Neuronal stem cell (in vitro differentiated cells): ENCODE results near the gene LSAMP.
A peak's percentile ranks its signal among the peaks of the same experiment; 100 is the strongest.
"Not testable (repeated sequence)": the region's sequence is repeated elsewhere in the genome, so short reads cannot be mapped to it uniquely, and the experiment has no call there.

Experiments
- DNase-seq: peaks from one replicate; pipeline ENCODE4 v3.0.0-alpha.2; 2013; ENCODE audit warnings: low spot score
- H2AFZ ChIP-seq: one replicate; pipeline ENCODE4 v1.6.1; 2013; ENCODE audit warnings: mild to moderate bottlenecking, low read length, inconsistent platforms
- H2AK5ac ChIP-seq: 2 replicates; pipeline ENCODE4 v1.6.1; 2013; ENCODE audit warnings: low read depth, mild to moderate bottlenecking, inconsistent platforms, low read length, moderate library complexity, mixed read lengths
- H2BK120ac ChIP-seq: 2 replicates; pipeline ENCODE4 v1.6.1; 2013; ENCODE audit warnings: low read depth, mild to moderate bottlenecking, inconsistent platforms, low read length, moderate library complexity, mixed read lengths
- H2BK12ac ChIP-seq: one replicate; pipeline ENCODE4 v1.6.1; 2013; ENCODE audit warnings: low read length, inconsistent platforms
- H2BK15ac ChIP-seq: 2 replicates; pipeline ENCODE4 v1.6.1; 2013; ENCODE audit warnings: mild to moderate bottlenecking, low read length, inconsistent platforms, mixed read lengths
- H2BK5ac ChIP-seq: one replicate; pipeline ENCODE4 v1.6.1; 2013; ENCODE audit warnings: inconsistent platforms, mild to moderate bottlenecking, low read length, moderate library complexity
- H3K14ac ChIP-seq: one replicate; pipeline ENCODE4 v1.6.1; 2013; ENCODE audit warnings: low read length, inconsistent platforms
- H3K18ac ChIP-seq: 2 replicates; pipeline ENCODE4 v1.6.1; 2013; ENCODE audit warnings: low read length, inconsistent platforms
- H3K23ac ChIP-seq: 2 replicates; pipeline ENCODE4 v1.6.1; 2013; ENCODE audit warnings: low read depth, mild to moderate bottlenecking, mixed read lengths, low read length, inconsistent platforms; ENCODE audit not compliant: poor library complexity
- H3K27ac ChIP-seq: replicated peaks from 3 replicates; pipeline ENCODE4 v1.5.1; 2013; ENCODE audit warnings: low read length, inconsistent platforms
- H3K27me3 ChIP-seq, 3 experiments: 2 replicates each; pipeline ENCODE4 v1.6.1; 2013; ENCODE audit warnings: low read length in 3 of 3, mild to moderate bottlenecking in 2 of 3, inconsistent platforms in 1 of 3, low read depth in 1 of 3, mixed read lengths in 1 of 3, moderate library complexity in 1 of 3; ENCODE audit not compliant: control insufficient read depth in 3 of 3, insufficient read depth in 3 of 3
- H3K36me3 ChIP-seq, 2 donors: replicated peaks in 1 of 2; 2 replicates each; pipeline ENCODE4 v1.6.1; 2013; ENCODE audit warnings: low read length in 2 of 2; ENCODE audit not compliant: control insufficient read depth in 2 of 2, insufficient read depth in 2 of 2
- H3K4ac ChIP-seq: 2 replicates; pipeline ENCODE4 v1.6.1; 2013; ENCODE audit warnings: inconsistent platforms, mild to moderate bottlenecking, low read length, moderate library complexity
- H3K4me1 ChIP-seq, 2 donors: 1 replicate in 1 of 2; 2 replicates in 1 of 2; pipeline ENCODE4 v1.6.1; 2013; ENCODE audit warnings: low read length in 2 of 2, low read depth in 1 of 2; ENCODE audit not compliant: control insufficient read depth in 2 of 2, insufficient read depth in 1 of 2
- H3K4me2 ChIP-seq: one replicate; pipeline ENCODE4 v1.6.1; 2013; ENCODE audit warnings: mild to moderate bottlenecking, low read length, inconsistent platforms; ENCODE audit not compliant: insufficient read depth, poor library complexity, severe bottlenecking
- H3K4me3 ChIP-seq, 2 donors: 2 replicates each; pipeline ENCODE4 v1.5.1; 2013; ENCODE audit warnings: low read length in 2 of 2, mild to moderate bottlenecking in 2 of 2, inconsistent platforms in 1 of 2, moderate library complexity in 1 of 2
- H3K79me1 ChIP-seq: one replicate; pipeline ENCODE4 v1.6.1; 2013; ENCODE audit warnings: low read depth, mild to moderate bottlenecking, inconsistent platforms, low read length, moderate library complexity
- H3K9ac ChIP-seq: one replicate; pipeline ENCODE4 v1.6.1; 2013; ENCODE audit warnings: mild to moderate bottlenecking, low read depth, low read length, inconsistent platforms; ENCODE audit not compliant: poor library complexity
- H3K9me3 ChIP-seq, 2 donors: replicated peaks in 1 of 2; 2 replicates each; pipeline versions ENCODE3 to v1.6.1; 2013; ENCODE audit warnings: low read length in 2 of 2, mild to moderate bottlenecking in 2 of 2, inconsistent platforms in 1 of 2, low read depth in 1 of 2, mixed read lengths in 1 of 2, moderate library complexity in 1 of 2; ENCODE audit not compliant: control insufficient read depth in 2 of 2, insufficient read depth in 1 of 2
- H4K8ac ChIP-seq: one replicate; pipeline ENCODE4 v1.6.1; 2013; ENCODE audit warnings: low read depth, mild to moderate bottlenecking, inconsistent platforms, low read length, moderate library complexity
- H4K91ac ChIP-seq: one replicate; pipeline ENCODE4 v1.6.1; 2013; ENCODE audit warnings: low read length, low read depth, mild to moderate bottlenecking, inconsistent platforms; ENCODE audit not compliant: poor library complexity
- WGBS, 2 donors: extraction: QIAGEN DNeasy Blood & Tissue Kit; methylation state at CpG; one replicate each; pipeline ENCODE4 v1.1.7; 2013; ENCODE audit warnings: missing lambda C conversion rate in 2 of 2, mixed read lengths in 1 of 2; ENCODE audit not compliant: insufficient read length in 2 of 2, insufficient replicate concordance in 1 of 2; ENCODE audit errors: extremely low coverage in 2 of 2; 5-methylcytosine and 5-hydroxymethylcytosine counted together

Gene LSAMP

DNA sequence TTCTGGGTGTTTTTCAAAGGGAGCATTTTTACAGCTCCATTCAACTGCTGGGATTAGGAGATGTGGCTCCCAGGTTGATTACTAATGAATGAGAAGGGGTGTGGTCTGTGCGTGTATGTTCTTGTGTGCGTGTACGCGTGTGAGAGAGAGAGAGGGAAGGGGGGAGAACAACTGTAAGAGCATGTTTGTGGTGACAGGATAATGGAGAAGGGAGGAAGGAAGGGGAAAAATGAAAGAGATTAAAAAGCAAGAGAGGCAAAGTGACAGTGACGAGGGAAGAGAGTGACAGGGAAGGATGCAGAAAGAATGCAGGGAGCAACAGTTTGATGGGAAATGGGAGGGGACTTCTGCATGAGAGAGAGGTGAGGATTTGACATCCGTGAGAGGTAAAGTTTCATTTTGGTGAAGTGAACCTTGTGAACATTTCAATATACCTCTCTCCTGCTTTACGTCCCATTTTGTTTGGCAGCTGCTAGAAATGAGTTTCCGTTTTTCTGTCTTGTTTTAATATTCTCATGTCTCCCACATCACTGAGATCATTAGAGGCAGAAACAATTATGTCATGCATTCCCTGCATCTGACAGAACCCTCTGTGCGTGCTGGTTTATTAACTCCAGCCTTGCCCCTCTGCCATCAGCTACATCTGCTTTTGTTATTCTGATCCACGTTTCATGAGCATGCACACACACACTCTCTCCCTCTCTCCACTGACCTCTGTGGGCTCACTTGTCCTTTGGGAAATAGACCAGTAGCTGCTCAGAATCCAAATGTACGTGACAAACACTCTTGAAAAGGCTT is 660.3 kb downstream of the LSAMP start:
- Histone ChIP-seq H2BK120ac (no peak overlapping the region), H3K4me1 (peaks cover 5 to 8% of the 10 kb centered on the region in 2 donors), H2BK15ac (no peak overlapping the region), H3K23ac (no peak overlapping the region), H2BK5ac (no peak overlapping the region), H3K4me3 (peak overlapping the region; percentile 61 to 73), H3K9me3 (no peaks in the 10 kb centered on the region), H3K9ac (no peak overlapping the region), H2BK12ac (no peak overlapping the region), H3K4me2 (peak overlapping the region; percentile 48), H4K91ac (no peak overlapping the region), H3K18ac (no peak overlapping the region), H3K27me3 (no peaks in the 10 kb centered on the region), H2AK5ac (no peak overlapping the region), H3K14ac (peak overlapping the region; percentile 42), H3K4ac (no peak overlapping the region), H3K79me1 (no peaks in the 10 kb centered on the region), H2AFZ (peak overlapping the region; percentile 98), H4K8ac (no peak overlapping the region), H3K36me3 (no peaks in the 10 kb centered on the region), H3K27ac (no peak overlapping the region)
- no CpG with 5 or more reads among the region's 11 CpGs for WGBS, 2 donors
- DNase-seq = no peak

DNA sequence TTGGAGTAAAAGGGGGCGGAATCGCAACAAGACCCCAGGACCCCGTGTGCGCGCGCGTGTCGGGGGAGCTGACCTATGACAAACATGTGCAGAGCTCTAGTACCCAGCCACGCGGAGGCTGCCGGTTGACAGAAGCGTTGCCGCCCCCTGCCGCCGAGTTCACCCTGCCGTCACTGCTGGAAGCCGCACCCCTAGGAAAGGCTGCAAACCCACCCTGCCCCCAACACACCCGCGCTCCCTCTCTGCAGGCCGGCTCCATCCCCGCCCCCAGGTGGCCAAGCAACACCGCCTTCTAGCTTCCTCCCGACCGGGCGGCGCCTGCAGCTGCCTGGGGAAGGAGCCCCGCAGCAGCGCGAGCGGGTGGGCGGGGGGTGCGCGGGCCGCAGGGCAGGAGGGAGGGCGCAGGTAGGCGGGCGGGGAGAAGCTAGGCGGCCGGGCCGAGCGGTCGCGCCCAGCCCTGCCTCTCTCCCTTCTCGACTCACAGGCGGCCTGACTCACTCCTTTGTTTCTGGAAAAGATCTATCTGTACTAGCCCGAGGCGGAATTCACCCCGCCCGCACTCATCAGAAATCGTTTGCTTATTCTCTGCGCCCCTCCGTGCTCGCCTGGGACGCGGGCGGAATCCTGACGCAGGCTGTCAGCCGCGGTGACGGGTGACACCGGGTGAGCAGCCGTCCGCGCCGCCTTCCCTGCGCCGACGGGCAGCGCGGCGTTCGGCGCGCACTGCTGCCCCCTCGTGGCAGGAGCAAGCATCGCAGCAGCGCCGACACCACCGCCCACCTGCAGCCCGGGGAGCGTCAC is 661.1 kb downstream of the LSAMP start:
- DNase-seq = peak; percentile 89
- H2BK15ac ChIP-seq = peak overlapping the region; percentile 31

DNA sequence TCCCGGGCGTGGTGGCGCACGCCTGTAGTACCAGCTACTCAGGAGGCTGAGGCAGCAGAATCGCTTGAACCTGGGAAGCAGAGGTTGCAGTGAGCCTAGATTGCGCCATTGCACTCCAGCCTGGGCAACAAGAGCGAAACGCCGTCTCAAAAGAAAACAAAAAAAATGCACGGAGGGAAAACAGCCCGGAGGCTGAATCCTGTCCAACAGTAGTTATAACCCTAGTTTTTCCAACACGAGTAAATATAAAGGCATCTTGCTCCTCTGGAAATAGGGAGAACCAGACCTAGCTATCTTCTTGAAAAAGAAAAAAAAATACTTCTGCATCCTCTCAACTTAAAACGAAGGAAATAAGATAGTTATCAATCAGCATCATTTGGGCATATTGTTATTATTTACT is 661.9 kb downstream of the LSAMP start:
- no CpG with 5 or more reads among the region's 13 CpGs for WGBS, 2 donors
- H3K9me3 ChIP-seq, H4K91ac ChIP-seq, H2AFZ ChIP-seq, H3K36me3 ChIP-seq, H2AK5ac ChIP-seq, H3K4ac ChIP-seq, H2BK12ac ChIP-seq, H4K8ac ChIP-seq, H2BK5ac ChIP-seq, H3K14ac ChIP-seq, H3K4me1 ChIP-seq, H3K9ac ChIP-seq, H2BK15ac ChIP-seq, H3K23ac ChIP-seq, H3K79me1 ChIP-seq, H3K27ac ChIP-seq, H3K4me2 ChIP-seq, DNase-seq, H3K18ac ChIP-seq, H3K27me3 ChIP-seq, H2BK120ac ChIP-seq: not testable (repeated sequence)
- H3K4me3 ChIP-seq = peak overlapping the region in 1 of 2 donors; percentile 61

More for the DNA sequence above, 661.1 kb downstream of the LSAMP start:
- no peaks in the 10 kb centered on the region for H3K36me3 ChIP-seq
- no peak overlapping the region for H3K4ac ChIP-seq
- H3K79me1 ChIP-seq = no peaks in the 10 kb centered on the region
- peaks cover 5 to 8% of the 10 kb centered on the region in 2 donors for H3K4me1 ChIP-seq
- no peaks in the 10 kb centered on the region for H3K27me3 ChIP-seq
- peak overlapping the region; percentile 77 for H3K14ac ChIP-seq
- peak overlapping the region; percentile 66 for H3K27ac ChIP-seq
- peak overlapping the region; percentile 98 for H2AFZ ChIP-seq
- H4K91ac ChIP-seq = no peak overlapping the region
- H2BK12ac ChIP-seq = no peak overlapping the region
- peak overlapping the region; percentile 61 to 87 for H3K4me3 ChIP-seq
- H3K9me3 ChIP-seq = no peaks in the 10 kb centered on the region
- no CpG with 5 or more reads among the region's 81 CpGs for WGBS, 2 donors
- no peak overlapping the region for H4K8ac ChIP-seq
- H2AK5ac ChIP-seq = no peak overlapping the region
- peak overlapping the region; percentile 78 for H3K9ac ChIP-seq
- peak overlapping the region; percentile 82 for H3K23ac ChIP-seq
- peak overlapping the region; percentile 86 for H3K4me2 ChIP-seq
- peak overlapping the region; percentile 74 for H3K18ac ChIP-seq
- H2BK5ac ChIP-seq = no peak overlapping the region
- no peak overlapping the region for H2BK120ac ChIP-seq

DNA sequence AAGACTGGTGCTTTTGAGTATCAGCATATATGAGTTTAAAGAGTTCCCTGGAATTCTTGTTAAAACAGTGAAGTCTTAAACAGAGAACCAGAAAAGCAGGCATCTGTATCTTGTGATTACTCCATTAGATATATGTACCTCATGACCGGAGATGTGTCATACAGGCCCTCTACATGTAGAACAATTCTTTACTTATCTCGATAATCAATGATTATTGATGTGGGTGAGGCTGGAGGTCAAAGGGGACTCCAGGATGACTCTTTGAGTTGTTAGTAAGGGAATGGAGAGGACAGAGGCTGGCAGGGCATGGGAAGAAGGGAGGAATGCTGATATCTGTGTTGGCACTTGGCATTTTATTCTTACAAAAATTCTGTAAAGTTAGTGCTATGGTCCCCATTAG is 666.3 kb downstream of the LSAMP start:
- no peaks in the 10 kb centered on the region for H3K4me1 ChIP-seq
- no peak overlapping the region for H3K27ac ChIP-seq
- H2AK5ac ChIP-seq = no peak overlapping the region
- no peaks in the 10 kb centered on the region for H3K79me1 ChIP-seq
- H3K4ac ChIP-seq = no peak overlapping the region
- no peak for DNase-seq
- H3K36me3 ChIP-seq = no peaks in the 10 kb centered on the region
- H3K23ac ChIP-seq = no peak overlapping the region
- no peak overlapping the region for H4K8ac ChIP-seq
- no peaks in the 10 kb centered on the region for H3K9me3 ChIP-seq
- no peak overlapping the region for H3K4me2 ChIP-seq
- H2AFZ ChIP-seq = no peak overlapping the region
- no peak overlapping the region for H3K14ac ChIP-seq
- no peak overlapping the region for H2BK120ac ChIP-seq
- H3K9ac ChIP-seq = no peak overlapping the region
- no peak overlapping the region for H3K18ac ChIP-seq
- H4K91ac ChIP-seq = no peak overlapping the region
- no peak overlapping the region for H2BK5ac ChIP-seq
- H2BK12ac ChIP-seq = no peak overlapping the region
- H3K27me3 ChIP-seq = no peaks in the 10 kb centered on the region
- no peak overlapping the region for H2BK15ac ChIP-seq
- WGBS, 2 donors = no CpG with 5 or more reads among the region's 2 CpGs
- H3K4me3 ChIP-seq = no peak overlapping the region
